Uterus (tissue), 4 donors: ENCODE data around the gene RPS15. TPM values are rescaled to one million over a fixed set of nuclear protein-coding genes. Genes with fewer than 3 reads are reported as not detected.

Experiments used
- DNase-seq, 2 donors: peaks; one replicate each; pipeline ENCODE4 v3.0.0-alpha.2; 2019 to 2020
- H3K27ac ChIP-seq, 2 donors: fragments of 200-600 bp; sonication (generic); 1 replicate in 1 of 2; 2 replicates in 1 of 2; pipeline ENCODE4 v1.5.1; 2016 to 2018
- H3K27me3 ChIP-seq, 2 donors: fragments of 200-600 bp; sonication (generic); one replicate each; pipeline ENCODE4 v1.5.1; 2018 to 2019; ENCODE audit warnings: control low read depth in 1 of 2
- H3K36me3 ChIP-seq, 2 donors: fragments of 200-600 bp; sonication (generic); one replicate each; pipeline ENCODE4 v1.5.1; 2019; ENCODE audit warnings: control low read depth in 1 of 2
- H3K4me1 ChIP-seq, 2 donors: fragments of 200-600 bp; sonication (generic); one replicate each; pipeline ENCODE4 v1.5.1; 2018 to 2019; ENCODE audit warnings: control low read depth in 1 of 2
- H3K4me3 ChIP-seq, 2 donors: fragments of 200-600 bp; sonication (generic); 1 replicate in 1 of 2; 2 replicates in 1 of 2; pipeline ENCODE4 v1.5.1; 2018 to 2019; ENCODE audit warnings: mild to moderate bottlenecking in 1 of 2
- H3K9me3 ChIP-seq, 2 donors: fragments of 200-600 bp; sonication (generic); one replicate each; pipeline ENCODE4 v1.5.1; 2019; ENCODE audit warnings: control low read depth in 1 of 2
- POLR2A ChIP-seq, 2 donors: fragments of 450-650 bp; IDR thresholded peaks; one replicate each; pipeline ENCODE4 v1.6.1; 2016; ENCODE audit warnings: antibody characterized with exemption in 2 of 2, mild to moderate bottlenecking in 1 of 2, moderate library complexity in 1 of 2
- intact Hi-C: fragments of 100-400 bp; cut with DNase I; formaldehyde crosslinking; loops from one replicate; pipeline ENCODE4 v1.15.1; 2023; ENCODE audit warnings: low total_unique reads
- total RNA-seq, 4 donors: library from RNA; depleted of rRNA in 3 of 4; stranded (reverse); fragments of >200 nt in 3 of 4; gene quantifications; one replicate each; pipeline versions ENCODE4 v1.1.0 to v1.2.4, GENCODE V29; 2014 to 2023
- TF ChIP-seq, protein P1 (sequence below), 4 experiments: fragments of 200-600 bp in 2 of 4; fragments of 450-650 bp in 2 of 4; sonication (generic) in 2 of 4; IDR thresholded peaks; one replicate each; pipeline ENCODE4 v1.5.1; 2016 to 2019; ENCODE audit warnings: antibody characterized with exemption in 4 of 4, mild to moderate bottlenecking in 2 of 4, moderate library complexity in 1 of 4
- donor health status: DM: yes; HTN: yes; CAD: no.

Gene RPS15
- 1,000 to 10,000 TPM in 3 of 4 donors, 100 to 1,000 TPM in 1; 648 to 5,728 (median 1,854) TPM for total RNA-seq

DNA sequence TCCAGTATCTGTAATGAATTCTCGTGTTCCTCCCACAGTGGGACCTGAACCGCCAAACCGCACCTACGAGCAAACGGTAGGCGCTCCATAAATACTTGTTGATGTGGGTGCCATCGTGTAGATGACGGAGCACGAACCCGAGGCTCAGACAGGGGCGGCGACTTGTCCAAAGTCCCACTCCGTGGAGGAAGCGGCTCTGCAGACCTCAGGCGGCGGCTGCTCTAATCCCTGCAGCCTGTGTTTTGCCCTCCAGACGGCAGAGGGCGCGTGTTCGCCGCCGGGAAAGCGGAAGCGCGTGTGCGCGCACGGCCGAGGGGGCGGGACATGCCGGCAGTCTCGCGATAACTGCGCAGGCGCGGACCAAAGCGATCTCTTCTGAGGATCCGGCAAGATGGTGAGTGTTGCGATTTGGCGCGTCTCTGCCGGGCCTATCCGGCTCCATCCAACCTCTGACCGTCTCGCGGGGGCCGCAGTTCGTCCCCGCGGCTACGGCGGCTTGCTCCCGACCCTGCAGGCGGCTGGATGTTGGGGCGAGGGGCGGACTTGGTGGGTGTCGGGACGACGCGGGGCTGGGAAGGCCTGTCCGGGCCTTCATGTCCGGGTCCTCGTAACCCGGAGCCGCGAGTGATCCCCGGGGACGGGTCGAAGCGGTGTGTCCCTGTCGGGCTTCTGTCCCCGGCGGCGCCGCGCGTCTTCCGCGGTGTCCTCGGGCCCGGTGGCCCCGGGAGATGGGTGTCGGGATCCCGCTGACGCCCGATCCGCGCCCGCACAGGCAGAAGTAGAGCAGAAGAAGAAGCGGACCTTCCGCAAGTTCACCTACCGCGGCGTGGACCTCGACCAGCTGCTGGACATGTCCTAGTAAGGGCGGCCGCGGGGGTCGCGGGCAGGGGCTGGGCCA, at the start of gene RPS15:
RPS15 (plus strand) TSS at position 362 of the 898 bp plus-strand sequence; CDS start at position 392, 30 bp downstream.
- intact Hi-C loops, result no loop called here
- H3K36me3 ChIP-seq, result no peaks in the 10 kb centered on the region

GRCh38 chr19:1388637-1389026, 49.6 kb upstream of the RPS15 start:
- intact Hi-C loops, result no loop called here
- no peaks in the 10 kb centered on the region for H3K36me3 ChIP-seq

More for the DNA sequence above, at the start of gene RPS15:
- TF ChIP-seq POLR2A (IDR thresholded peaks at IDR 0.05), result peak; percentile 85 to 96
- TF ChIP-seq, protein P1, sequence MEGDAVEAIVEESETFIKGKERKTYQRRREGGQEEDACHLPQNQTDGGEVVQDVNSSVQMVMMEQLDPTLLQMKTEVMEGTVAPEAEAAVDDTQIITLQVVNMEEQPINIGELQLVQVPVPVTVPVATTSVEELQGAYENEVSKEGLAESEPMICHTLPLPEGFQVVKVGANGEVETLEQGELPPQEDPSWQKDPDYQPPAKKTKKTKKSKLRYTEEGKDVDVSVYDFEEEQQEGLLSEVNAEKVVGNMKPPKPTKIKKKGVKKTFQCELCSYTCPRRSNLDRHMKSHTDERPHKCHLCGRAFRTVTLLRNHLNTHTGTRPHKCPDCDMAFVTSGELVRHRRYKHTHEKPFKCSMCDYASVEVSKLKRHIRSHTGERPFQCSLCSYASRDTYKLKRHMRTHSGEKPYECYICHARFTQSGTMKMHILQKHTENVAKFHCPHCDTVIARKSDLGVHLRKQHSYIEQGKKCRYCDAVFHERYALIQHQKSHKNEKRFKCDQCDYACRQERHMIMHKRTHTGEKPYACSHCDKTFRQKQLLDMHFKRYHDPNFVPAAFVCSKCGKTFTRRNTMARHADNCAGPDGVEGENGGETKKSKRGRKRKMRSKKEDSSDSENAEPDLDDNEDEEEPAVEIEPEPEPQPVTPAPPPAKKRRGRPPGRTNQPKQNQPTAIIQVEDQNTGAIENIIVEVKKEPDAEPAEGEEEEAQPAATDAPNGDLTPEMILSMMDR (IDR thresholded peaks at IDR 0.05), result peak; percentile 96 to 99 (median 98)
- no peaks in the 10 kb centered on the region for H3K9me3 ChIP-seq
- peaks cover 0 to 14% of the 10 kb centered on the region in 2 donors for H3K4me1 ChIP-seq
- peak within 1 kb of the TSS; percentile 79 to 83 for H3K4me3 ChIP-seq
- no peaks in the 10 kb centered on the region for H3K27me3 ChIP-seq
- DNase-seq, result peak; percentile 93 to 95
- H3K27ac ChIP-seq, result peak within 1 kb of the TSS; percentile 80 to 83

DNA sequence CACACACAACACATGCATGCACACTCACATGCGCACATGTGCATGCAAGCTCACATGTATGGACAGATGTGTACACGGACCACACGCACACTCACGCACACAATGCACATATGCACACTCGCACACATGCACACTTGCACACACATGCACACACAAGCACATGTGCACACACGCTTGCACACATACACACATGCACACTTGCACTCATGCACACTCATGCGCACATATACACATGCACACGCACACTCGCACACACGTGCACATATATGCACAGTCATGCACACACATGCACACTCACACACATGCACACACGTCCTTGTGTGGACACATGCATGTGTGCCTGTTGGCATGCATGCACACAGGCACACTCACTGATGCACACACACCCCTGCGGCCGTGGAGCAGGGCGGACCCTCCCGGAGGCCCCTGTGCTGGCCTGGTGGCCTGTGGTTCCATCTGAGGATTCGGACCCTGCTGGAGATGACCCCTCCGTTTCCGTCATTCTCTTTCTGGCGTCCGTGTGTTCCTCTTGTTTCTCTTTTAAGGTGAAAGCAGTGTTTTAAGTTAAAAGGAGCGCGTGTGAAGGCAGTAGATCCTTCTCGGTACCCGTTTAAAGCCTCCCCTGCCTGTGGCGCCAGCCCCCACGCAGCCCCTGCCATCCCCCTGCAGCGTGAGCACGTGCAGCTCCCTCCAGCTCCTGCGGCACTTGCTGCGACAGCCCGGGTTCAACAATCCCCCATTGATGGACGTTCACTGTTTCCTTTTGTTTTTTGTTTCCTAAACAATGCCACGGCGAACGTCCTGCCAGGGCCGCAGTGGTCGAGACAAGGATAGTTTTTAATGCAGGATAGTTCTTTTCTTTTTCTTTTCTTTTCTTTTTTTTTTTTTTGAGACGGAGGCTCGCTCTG, 48.9 kb upstream of the RPS15 start:
- Histone ChIP-seq H3K4me3 (no peak overlapping the region), H3K4me1 (peaks cover 0 to 11% of the 10 kb centered on the region in 2 donors), H3K36me3 (no peaks in the 10 kb centered on the region), H3K27ac (no peak overlapping the region), H3K9me3 (no peaks in the 10 kb centered on the region), H3K27me3 (no peaks in the 10 kb centered on the region)
- no peak for DNase-seq
- TF ChIP-seq POLR2A (IDR thresholded peaks at IDR 0.05), result no peak
- TF ChIP-seq, protein P1 (IDR thresholded peaks at IDR 0.05), result no peak
- intact Hi-C loops, result no loop called here

More at GRCh38 chr19:1388637-1389026, 49.6 kb upstream of the RPS15 start:
- no peak overlapping the region for H3K27ac ChIP-seq
- no peak for DNase-seq
- TF ChIP-seq, protein P1 (IDR thresholded peaks at IDR 0.05), result no peak
- no peak for TF ChIP-seq POLR2A (IDR thresholded peaks at IDR 0.05)
- H3K9me3 ChIP-seq, result no peaks in the 10 kb centered on the region
- H3K27me3 ChIP-seq, result peaks cover 0 to 2% of the 10 kb centered on the region in 2 donors
- H3K4me3 ChIP-seq, result no peak overlapping the region
- H3K4me1 ChIP-seq, result peaks cover 0 to 13% of the 10 kb centered on the region in 2 donors

DNA sequence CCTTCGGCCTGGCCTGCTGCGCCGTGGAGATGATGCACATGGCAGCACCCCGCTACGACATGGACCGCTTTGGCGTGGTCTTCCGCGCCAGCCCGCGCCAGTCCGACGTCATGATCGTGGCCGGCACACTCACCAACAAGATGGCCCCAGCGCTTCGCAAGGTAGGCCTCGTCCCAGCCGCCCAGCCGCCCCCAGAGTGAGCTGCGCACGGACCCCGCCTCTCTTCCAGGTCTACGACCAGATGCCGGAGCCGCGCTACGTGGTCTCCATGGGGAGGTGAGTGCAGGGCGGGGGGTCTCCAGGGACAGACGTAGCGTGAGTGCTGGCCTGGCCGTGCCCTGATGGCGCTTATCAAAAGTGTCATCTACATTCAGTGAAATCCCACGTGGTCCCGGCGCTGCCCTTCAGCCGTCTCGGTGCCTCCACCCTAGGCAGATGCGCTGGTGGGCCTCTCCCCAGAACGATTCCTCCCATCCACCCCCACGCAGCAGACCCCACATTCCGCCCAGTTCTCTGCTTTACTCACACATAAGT, 47.2 kb upstream of the RPS15 start:
- H3K27me3 ChIP-seq, result no peaks in the 10 kb centered on the region
- H3K36me3 ChIP-seq, result no peaks in the 10 kb centered on the region
- H3K4me1 ChIP-seq, result peaks cover 0 to under 1% of the 10 kb centered on the region in 2 donors
- TF ChIP-seq, protein P1 (IDR thresholded peaks at IDR 0.05), result no peak
- no peak for TF ChIP-seq POLR2A (IDR thresholded peaks at IDR 0.05)
- no peaks in the 10 kb centered on the region for H3K9me3 ChIP-seq
- H3K27ac ChIP-seq, result no peak overlapping the region
- H3K4me3 ChIP-seq, result no peak overlapping the region
- DNase-seq, result no peak
- intact Hi-C loops, result no loop called here
